ENCODE results near the gene DRC3.

Gene DRC3

DNA sequence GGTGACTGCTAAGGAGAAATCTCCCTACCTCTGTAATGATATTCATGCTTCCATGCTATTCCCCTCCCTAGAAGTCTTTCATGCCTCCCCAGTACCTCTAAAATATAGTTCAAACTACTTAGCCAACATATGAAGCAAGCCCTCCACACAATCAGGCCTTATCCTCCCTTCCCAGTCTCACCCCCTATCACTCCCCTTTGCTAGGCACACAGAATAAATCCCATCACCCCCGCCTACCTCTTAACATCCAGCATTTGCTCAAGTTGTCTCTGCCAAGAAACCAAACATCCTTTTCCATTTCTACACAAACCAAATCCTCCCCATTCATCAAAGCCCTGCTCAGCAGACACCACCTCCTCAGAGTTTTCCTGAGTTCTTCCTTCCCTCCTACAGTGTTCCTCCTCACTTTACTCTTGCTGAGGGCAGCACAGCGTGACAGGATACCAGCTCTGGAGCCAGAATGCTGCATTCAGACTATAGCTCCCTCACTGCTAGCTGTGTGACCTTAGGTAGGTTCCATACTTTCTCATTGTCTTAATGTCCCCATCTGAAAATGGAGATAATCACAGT lies 7.4 kb upstream of the DRC3 start:
- no peak overlapping the region for H3K4me3 ChIP-seq (ENCODE audit: low read length)
- no peak for DNase-seq (ENCODE audit: low read depth)
- TF ChIP-seq CTCF (conservative IDR thresholded peaks at IDR 0.05; ENCODE audit: low read length), result no peak

GRCh38 chr17:17966399-17966798 lies 6.3 kb upstream of the DRC3 start:
- DNase-seq (ENCODE audit: low read depth), result no peak
- no peak overlapping the region for H3K4me3 ChIP-seq (ENCODE audit: low read length)
- no peak for TF ChIP-seq CTCF (conservative IDR thresholded peaks at IDR 0.05; ENCODE audit: low read length)

DNA sequence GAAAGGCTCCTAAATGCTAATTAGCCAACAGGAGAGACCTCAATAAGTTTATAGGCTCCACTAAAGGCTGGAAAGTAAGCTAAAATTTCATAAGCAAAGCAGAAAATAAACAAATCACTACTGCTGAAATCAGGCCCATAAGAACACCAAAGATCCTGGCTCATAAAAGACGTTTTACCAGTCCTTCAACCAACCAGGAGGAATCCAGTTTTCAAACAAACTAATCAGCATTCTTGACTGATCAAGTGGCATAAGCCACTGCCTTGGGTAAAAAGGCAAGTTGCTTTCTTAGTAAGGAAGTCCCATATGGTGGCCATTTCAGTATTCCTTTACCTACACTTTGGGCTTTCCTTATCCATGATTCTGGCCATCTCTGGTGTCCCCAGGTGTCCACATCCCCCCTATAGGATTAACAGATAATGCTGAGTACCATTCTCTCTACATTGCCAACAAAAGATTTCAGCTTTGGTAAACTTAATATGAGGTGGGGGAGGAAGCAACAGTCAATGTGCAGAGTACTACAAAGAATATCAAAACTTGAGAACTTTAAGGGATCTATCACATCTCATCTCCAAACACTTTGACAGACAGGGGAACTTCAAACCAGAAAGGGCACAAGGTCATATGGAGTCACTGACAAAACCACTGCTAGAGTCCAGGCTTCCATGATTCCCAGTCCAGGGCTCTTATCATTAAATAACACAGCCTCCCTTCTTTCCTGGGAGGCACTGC lies 1.8 kb upstream of the DRC3 start:
- peak overlapping the region; percentile 87 for H3K4me3 ChIP-seq (ENCODE audit: low read length)
- DNase-seq (ENCODE audit: low read depth), result no peak

GRCh38 chr17:17971431-17972125 lies 1.1 kb upstream of the DRC3 start:
- no peak for TF ChIP-seq CTCF (conservative IDR thresholded peaks at IDR 0.05; ENCODE audit: low read length)
- H3K4me3 ChIP-seq (ENCODE audit: low read length), result peak overlapping the region; percentile 87
- DNase-seq (ENCODE audit: low read depth), result no peak

More for the DNA sequence above, 1.8 kb upstream of the DRC3 start:
- no peak for TF ChIP-seq CTCF (conservative IDR thresholded peaks at IDR 0.05; ENCODE audit: low read length)

GRCh38 chr17:17972952-17973254 lies 241 bp downstream of the DRC3 start:
- peak overlapping the region; percentile 80 for H3K4me3 ChIP-seq (ENCODE audit: low read length)
- no peak for TF ChIP-seq CTCF (conservative IDR thresholded peaks at IDR 0.05; ENCODE audit: low read length)
- no peak for DNase-seq (ENCODE audit: low read depth)

- no peak for DNase-seq (ENCODE audit: low read depth)
- TF ChIP-seq CTCF (conservative IDR thresholded peaks at IDR 0.05; ENCODE audit: low read length), result no peak
- H3K4me3 ChIP-seq (ENCODE audit: low read length), result no peak overlapping the region
Observed at GRCh38 chr17:17975436-17975835, 2.8 kb downstream of the DRC3 start.

Data from AG10803 (cell line).